ENCODE results near the gene AHRR.
"Not testable (repeated sequence)": the region's sequence is repeated elsewhere in the genome, so short reads cannot be mapped to it uniquely, and the experiment has no call there.

AHRR gene

GRCh38 chr5:459562-460272 lies 138.2 kb downstream of the AHRR start:
- no peak for DNase-seq (ENCODE audit: low spot score)

GRCh38 chr5:460273-460625 lies 138.7 kb downstream of the AHRR start:
- no peak for DNase-seq (ENCODE audit: low spot score)

- DNase-seq (ENCODE audit: low spot score), result no peak
Measured at GRCh38 chr5:462051-462481, 140.6 kb downstream of the AHRR start.

- no peak for DNase-seq (ENCODE audit: low spot score)
Measured at GRCh38 chr5:463301-463700, 141.8 kb downstream of the AHRR start.

- DNase-seq (ENCODE audit: low spot score), result no peak
Measured at GRCh38 chr5:463952-464351, 142.4 kb downstream of the AHRR start.

GRCh38 chr5:464446-464842 lies 142.9 kb downstream of the AHRR start:
- DNase-seq (ENCODE audit: low spot score), result no peak

GRCh38 chr5:464843-465590 lies 143.5 kb downstream of the AHRR start:
- DNase-seq (ENCODE audit: low spot score), result no peak

- DNase-seq (ENCODE audit: low spot score), result no peak
Measured at GRCh38 chr5:465591-466403, 144.3 kb downstream of the AHRR start.

GRCh38 chr5:466661-467310 lies 145.3 kb downstream of the AHRR start:
- DNase-seq (ENCODE audit: low spot score), result no peak

GRCh38 chr5:468401-468800 lies 146.9 kb downstream of the AHRR start:
- no peak for DNase-seq (ENCODE audit: low spot score)

GRCh38 chr5:469752-470483 lies 148.4 kb downstream of the AHRR start:
- no peak for DNase-seq (ENCODE audit: low spot score)

GRCh38 chr5:470961-471749 lies 149.6 kb downstream of the AHRR start:
- DNase-seq (ENCODE audit: low spot score), result no peak

GRCh38 chr5:471750-472058 lies 150.2 kb downstream of the AHRR start:
- DNase-seq (ENCODE audit: low spot score), result no peak

- no peak for DNase-seq (ENCODE audit: low spot score)
Measured at GRCh38 chr5:472076-472655, 150.7 kb downstream of the AHRR start.

- peak; percentile 91 for DNase-seq (ENCODE audit: low spot score)
Measured at GRCh38 chr5:472656-473550, 151.4 kb downstream of the AHRR start.

- DNase-seq (ENCODE audit: low spot score), result no peak
Measured at GRCh38 chr5:473551-474192, 152.2 kb downstream of the AHRR start.

- DNase-seq (ENCODE audit: low spot score), result not testable (repeated sequence)
Measured at GRCh38 chr5:474232-474839, 152.8 kb downstream of the AHRR start.

- DNase-seq (ENCODE audit: low spot score), result no peak
Measured at GRCh38 chr5:474840-475661, 153.5 kb downstream of the AHRR start.
